HG02884 (cell line): Measurements from ENCODE around the gene HRK.
A peak's percentile ranks its signal among the peaks of the same experiment; 100 is the strongest.

Experiments used
- ATAC-seq: cut with Tn5 transposase; IDR thresholded peaks from one replicate; pipeline ENCODE4 v1.9.1; 2021; ENCODE audit warnings: mild to moderate bottlenecking, moderate library complexity; ENCODE audit not compliant: unreplicated experiment

The HRK gene

GRCh38 chr12:116901612-116902011 is 20.4 kb upstream of the HRK start:
- ATAC-seq, result no peak

- no peak for ATAC-seq
These were observed 17.4 kb upstream of the HRK start for GRCh38 chr12:116898669-116899068.

GRCh38 chr12:116897476-116897875 is 16.2 kb upstream of the HRK start:
- ATAC-seq, result no peak

- ATAC-seq, result no peak
These were observed 15.2 kb upstream of the HRK start for GRCh38 chr12:116896411-116896924.

GRCh38 chr12:116894913-116895312 is 13.7 kb upstream of the HRK start:
- ATAC-seq, result no peak

- no peak for ATAC-seq
These were observed 11.3 kb upstream of the HRK start for GRCh38 chr12:116892349-116893140.

GRCh38 chr12:116891019-116891418 is 9.8 kb upstream of the HRK start:
- ATAC-seq, result no peak

GRCh38 chr12:116890330-116890729 is 9.1 kb upstream of the HRK start:
- ATAC-seq, result no peak

- ATAC-seq, result no peak
These were observed 6.7 kb upstream of the HRK start for GRCh38 chr12:116887897-116888296.

- no peak for ATAC-seq
These were observed 6.0 kb upstream of the HRK start for GRCh38 chr12:116887244-116887643.

- no peak for ATAC-seq
These were observed 4.2 kb upstream of the HRK start for GRCh38 chr12:116885491-116885890.

- no peak for ATAC-seq
These were observed 3.6 kb upstream of the HRK start for GRCh38 chr12:116884871-116885270.

GRCh38 chr12:116882742-116883141 is 1.5 kb upstream of the HRK start:
- ATAC-seq, result no peak

GRCh38 chr12:116881877-116882507 is 751 bp upstream of the HRK start:
- no peak for ATAC-seq

GRCh38 chr12:116880817-116881324 is 370 bp downstream of the HRK start:
- ATAC-seq, result peak; percentile 48

GRCh38 chr12:116880213-116880816 is 926 bp downstream of the HRK start:
- no peak for ATAC-seq

- no peak for ATAC-seq
These were observed 1.6 kb downstream of the HRK start for GRCh38 chr12:116879509-116880212.

- no peak for ATAC-seq
These were observed 2.4 kb downstream of the HRK start for GRCh38 chr12:116878567-116879508.

GRCh38 chr12:116876151-116876869 is 4.9 kb downstream of the HRK start:
- ATAC-seq, result no peak
